Endodermal cell (in vitro differentiated cells): ENCODE measurements around the gene AMIGO2. TPM values are rescaled to one million over a fixed set of nuclear protein-coding genes. Genes with fewer than 3 reads are reported as not detected.

Experiments used
- DNase-seq: peaks from one replicate; pipeline ENCODE4 v3.0.0-alpha.2; 2017
- H3K27ac ChIP-seq: 2 replicates; pipeline ENCODE4 v1.5.1; 2013; ENCODE audit warnings: mild to moderate bottlenecking, low read depth, low read length, moderate library complexity
- H3K27me3 ChIP-seq: 2 replicates; pipeline ENCODE4 v1.6.1; 2013; ENCODE audit warnings: mild to moderate bottlenecking, low read length, moderate library complexity; ENCODE audit not compliant: insufficient read depth, control insufficient read depth, poor library complexity, severe bottlenecking
- H3K36me3 ChIP-seq: 2 replicates; pipeline ENCODE4 v1.7.0; 2013; ENCODE audit warnings: mild to moderate bottlenecking, low read length, moderate library complexity; ENCODE audit not compliant: control insufficient read depth, insufficient read depth
- H3K4me1 ChIP-seq: one replicate; pipeline ENCODE4 v1.7.0; 2013; ENCODE audit warnings: low read length; ENCODE audit not compliant: control insufficient read depth, insufficient read depth
- H3K4me3 ChIP-seq: 2 replicates; pipeline ENCODE4 v1.5.1; 2013; ENCODE audit warnings: mild to moderate bottlenecking, low read length, moderate library complexity
- H3K9ac ChIP-seq: 2 replicates; pipeline ENCODE4 v1.6.1; 2013; ENCODE audit warnings: mild to moderate bottlenecking, low read length, moderate library complexity; ENCODE audit not compliant: poor library complexity, severe bottlenecking; ENCODE audit errors: extremely low read depth
- H3K9me3 ChIP-seq: 2 replicates; pipeline ENCODE4 v1.6.1; 2013; ENCODE audit warnings: mild to moderate bottlenecking, low read length, moderate library complexity; ENCODE audit not compliant: control insufficient read depth
- H3K27ac Mint-ChIP-seq: 2 replicates; pipeline ENCODE4 v1.8.0; 2020; ENCODE audit warnings: mixed read lengths
- H3K27me3 Mint-ChIP-seq: 2 replicates; pipeline ENCODE4 v1.8.0; 2021; ENCODE audit warnings: mild to moderate bottlenecking, mixed read lengths; ENCODE audit not compliant: insufficient read depth
- H3K36me3 Mint-ChIP-seq: 2 replicates; pipeline ENCODE4 v1.8.0; 2020; ENCODE audit warnings: low read depth, mixed read lengths
- H3K4me1 Mint-ChIP-seq: 2 replicates; pipeline ENCODE4 v1.8.0; 2020; ENCODE audit warnings: mixed read lengths
- H3K4me3 Mint-ChIP-seq: 2 replicates; pipeline ENCODE4 v1.8.0; 2020; ENCODE audit warnings: mild to moderate bottlenecking, moderate library complexity, mixed read lengths
- H3K9me3 Mint-ChIP-seq: 2 replicates; pipeline ENCODE4 v1.8.0; 2020; ENCODE audit warnings: mild to moderate bottlenecking, mixed read lengths
- CTCF ChIP-seq: fragments of 200-600 bp; sonication (generic); conservative IDR thresholded peaks from 2 replicates; pipeline ENCODE4 v1.5.0; 2021; ENCODE audit warnings: antibody characterized with exemption, mild to moderate bottlenecking
- WGBS, 2 experiments: methylation state at CpG; one replicate each; pipeline versions ENCODE4 v1.1.5 to v1.1.7; 2013; ENCODE audit warnings: missing lambda C conversion rate in 2 of 2, mixed read lengths in 1 of 2; ENCODE audit not compliant: insufficient coverage in 1 of 2, insufficient read length in 1 of 2; 5-methylcytosine and 5-hydroxymethylcytosine counted together
- total RNA-seq, 2 donors: library from RNA; stranded (reverse); fragmentation: NEBNext Ultra II Directional in 1 of 2; extraction: Animal tissue kit (Norgen Biotek cat#: 25700) in 1 of 2; gene quantifications; 2 replicates in 1 of 2; 3 replicates in 1 of 2; pipeline ENCODE4 v1.2.1, GENCODE V29; 2021

AMIGO2 gene
- total RNA-seq, 2 donors from 2014 or later = 6.4 to 7.8 TPM

DNA sequence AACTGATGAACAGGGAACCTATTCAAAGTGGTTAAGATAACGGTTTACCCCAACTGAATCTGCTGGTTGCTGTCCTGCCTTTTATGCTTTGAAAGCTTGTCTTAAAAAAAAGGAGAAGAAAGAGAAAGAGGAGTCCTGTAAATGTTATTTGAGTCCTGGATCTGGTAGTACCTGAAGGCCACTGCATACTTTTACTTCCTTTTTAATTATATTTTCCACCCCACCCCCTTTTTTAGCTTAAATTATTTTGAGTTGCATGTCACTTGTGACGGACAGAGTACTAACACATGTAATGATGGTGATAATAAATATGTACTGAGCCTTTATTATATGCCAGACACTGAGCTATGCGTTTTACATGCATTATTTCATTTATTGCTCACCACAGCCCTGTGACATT, 2.5 kb upstream of the AMIGO2 start:
- Histone ChIP-seq H3K4me3 (no peak overlapping the region), H3K27ac (no peak overlapping the region), H3K9me3 (no peaks in the 10 kb centered on the region), H3K36me3 (no peaks in the 10 kb centered on the region), H3K9ac (no peak overlapping the region), H3K27me3 (peaks cover 18% of the 10 kb centered on the region), H3K4me1 (peaks cover 20% of the 10 kb centered on the region)
- Mint-ChIP-seq H3K36me3 (no peaks in the 10 kb centered on the region), H3K4me3 (no peak overlapping the region), H3K9me3 (no peaks in the 10 kb centered on the region), H3K4me1 (peaks cover 75% of the 10 kb centered on the region), H3K27ac (no peak overlapping the region), H3K27me3 (peaks cover 11% of the 10 kb centered on the region)
- no peak for TF ChIP-seq CTCF
- WGBS, 2 experiments = 93% methylated on average over 3 of the region's 3 CpGs; no CpG with 5 or more reads in 1 of the 2 experiments
- DNase-seq = no peak

DNA sequence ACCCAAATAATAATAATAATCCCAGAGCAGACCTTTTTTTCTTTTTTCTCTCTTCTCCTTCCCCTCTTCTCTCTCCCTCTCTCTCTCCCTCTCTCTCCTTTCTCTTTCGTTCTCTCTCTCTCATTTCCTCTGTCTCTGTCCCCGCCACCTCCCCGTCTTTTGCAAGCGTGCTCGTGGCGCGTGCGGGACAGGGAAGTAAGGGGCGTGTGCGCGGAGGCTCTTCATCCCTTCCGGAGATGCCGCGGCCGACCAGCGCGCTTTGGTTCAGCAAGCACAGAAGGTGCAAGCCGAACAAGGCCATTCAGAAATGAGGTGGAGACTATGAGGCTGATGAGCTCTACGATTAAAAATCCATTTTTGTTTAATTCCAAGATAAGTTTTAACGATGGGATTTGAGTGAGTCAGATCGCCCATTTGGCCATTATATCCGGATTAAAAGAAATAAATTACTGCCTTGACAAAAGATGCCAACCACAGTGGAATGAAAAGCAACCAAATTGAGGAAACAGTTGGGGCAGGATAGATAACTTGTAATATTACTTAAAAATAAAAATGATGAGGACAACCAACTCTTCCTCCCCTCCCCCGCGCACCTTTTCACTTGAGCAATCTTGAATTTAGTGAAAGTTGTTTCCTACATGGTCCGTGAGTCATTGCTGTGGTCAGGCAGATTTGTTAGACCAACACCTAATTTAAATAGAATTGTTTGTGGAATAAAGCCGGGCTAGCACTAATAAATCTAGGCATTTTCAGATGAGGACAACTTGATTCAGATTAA, 1.2 kb upstream of the AMIGO2 start:
- Mint-ChIP-seq H3K4me3 (peak overlapping the region; percentile 73), H3K36me3 (no peaks in the 10 kb centered on the region), H3K4me1 (peaks cover 64% of the 10 kb centered on the region), H3K9me3 (no peaks in the 10 kb centered on the region), H3K27ac (no peak overlapping the region), H3K27me3 (peaks cover 11% of the 10 kb centered on the region)
- Histone ChIP-seq H3K4me3 (peak overlapping the region; percentile 84), H3K9ac (no peak overlapping the region), H3K27ac (no peak overlapping the region), H3K9me3 (no peaks in the 10 kb centered on the region), H3K27me3 (peaks cover 19% of the 10 kb centered on the region), H3K36me3 (no peaks in the 10 kb centered on the region), H3K4me1 (peaks cover 19% of the 10 kb centered on the region)
- WGBS, 2 experiments = 31 to 49% methylated on average over 7 to 26 of the region's 26 CpGs
- TF ChIP-seq CTCF = no peak
- peak; percentile 72 for DNase-seq

DNA sequence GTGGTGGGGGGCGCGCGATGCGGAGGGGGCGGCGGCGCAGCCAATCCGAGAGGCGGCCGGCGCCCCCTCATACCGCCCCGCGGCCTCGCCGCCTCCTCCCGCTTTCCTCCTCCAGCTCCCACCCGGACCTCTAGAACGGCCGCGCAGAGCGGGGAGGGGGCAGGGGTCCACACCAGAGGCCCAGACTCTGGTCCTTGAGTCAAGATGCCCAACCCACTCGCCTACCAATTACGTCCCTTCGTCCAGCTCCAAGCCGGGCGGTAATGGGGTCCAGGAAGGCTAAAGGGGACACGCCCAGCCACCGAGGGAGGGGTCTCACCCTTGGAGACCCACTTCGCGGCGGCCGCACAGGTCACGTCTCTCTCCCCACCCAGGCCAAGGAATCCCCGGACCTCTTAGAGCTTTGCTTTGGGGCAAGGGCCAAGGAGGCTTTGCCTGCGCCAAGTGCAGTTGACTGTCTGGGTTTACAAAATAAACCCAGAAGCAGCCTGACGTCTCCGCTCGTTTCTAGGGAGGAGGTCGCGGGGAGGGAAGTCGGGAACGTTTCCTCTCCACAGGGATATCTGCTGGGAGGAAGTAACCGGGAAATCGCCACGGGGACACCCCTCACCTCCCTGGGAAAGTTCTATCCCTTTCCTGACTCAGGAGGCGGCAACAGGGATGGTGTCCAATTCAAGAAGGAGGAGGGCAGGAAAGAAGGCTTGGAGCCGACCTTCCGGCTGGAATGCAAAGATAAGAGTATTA, 394 bp upstream of the AMIGO2 start:
- Histone ChIP-seq H3K9me3 (no peaks in the 10 kb centered on the region), H3K4me1 (peaks cover 11% of the 10 kb centered on the region), H3K9ac (peak overlapping the region; percentile 38), H3K4me3 (peak overlapping the region; percentile 84), H3K27me3 (peaks cover 19% of the 10 kb centered on the region), H3K27ac (no peak overlapping the region), H3K36me3 (no peaks in the 10 kb centered on the region)
- TF ChIP-seq CTCF = no peak
- peaks cover 11% of the 10 kb centered on the region for H3K27me3 Mint-ChIP-seq
- H3K4me3 Mint-ChIP-seq = peak overlapping the region; percentile 73
- H3K36me3 Mint-ChIP-seq = no peaks in the 10 kb centered on the region
- peak; percentile 88 for DNase-seq
- peaks cover 58% of the 10 kb centered on the region for H3K4me1 Mint-ChIP-seq
- 0 to 2% methylated on average over 8 to 49 of the region's 49 CpGs for WGBS, 2 experiments
- H3K27ac Mint-ChIP-seq = peak overlapping the region; percentile 74
- no peaks in the 10 kb centered on the region for H3K9me3 Mint-ChIP-seq
